ENCODE measurements around the gene JADE1.

JADE1 gene

GRCh38 chr4:128871948-128872347 lies 62.4 kb downstream of the JADE1 start:
- no peak for TF ChIP-seq JUND (IDR thresholded peaks at IDR 0.05; ENCODE audit: low read depth)
- DNase-seq (ENCODE audit: low read depth in 1 of 2, low spot score in 1 of 2) = no peak
- in situ Hi-C loops (cut with HindIII; ENCODE audit: low pct_unique_long_range_greater_than_20kb, low sequenced_read_pairs) = no loop called here

GRCh38 chr4:128876200-128876599 lies 66.7 kb downstream of the JADE1 start:
- in situ Hi-C loops (cut with HindIII; ENCODE audit: low pct_unique_long_range_greater_than_20kb, low sequenced_read_pairs) = no loop called here
- DNase-seq (ENCODE audit: low read depth in 1 of 2, low spot score in 1 of 2) = no peak
- TF ChIP-seq JUND (IDR thresholded peaks at IDR 0.05; ENCODE audit: low read depth) = no peak

- in situ Hi-C loops (cut with HindIII; ENCODE audit: low pct_unique_long_range_greater_than_20kb, low sequenced_read_pairs) = no loop called here
- TF ChIP-seq JUND (IDR thresholded peaks at IDR 0.05; ENCODE audit: low read depth) = no peak
- no peak for DNase-seq (ENCODE audit: low read depth in 1 of 2, low spot score in 1 of 2)
Measured at GRCh38 chr4:128877934-128878333, 68.4 kb downstream of the JADE1 start.

- no peak for TF ChIP-seq JUND (IDR thresholded peaks at IDR 0.05; ENCODE audit: low read depth)
- in situ Hi-C loops (cut with HindIII; ENCODE audit: low pct_unique_long_range_greater_than_20kb, low sequenced_read_pairs) = no loop called here
- no peak for DNase-seq (ENCODE audit: low read depth in 1 of 2, low spot score in 1 of 2)
Measured at GRCh38 chr4:128879283-128879682, 69.8 kb downstream of the JADE1 start.

- DNase-seq (ENCODE audit: low read depth in 1 of 2, low spot score in 1 of 2) = no peak
- in situ Hi-C loops (cut with HindIII; ENCODE audit: low pct_unique_long_range_greater_than_20kb, low sequenced_read_pairs) = no loop called here
- no peak for TF ChIP-seq JUND (IDR thresholded peaks at IDR 0.05; ENCODE audit: low read depth)
Measured at GRCh38 chr4:128879971-128880370, 70.5 kb downstream of the JADE1 start.

GRCh38 chr4:128880662-128881061 lies 71.2 kb downstream of the JADE1 start:
- DNase-seq (ENCODE audit: low read depth in 1 of 2, low spot score in 1 of 2) = no peak
- no peak for TF ChIP-seq JUND (IDR thresholded peaks at IDR 0.05; ENCODE audit: low read depth)
- in situ Hi-C loops (cut with HindIII; ENCODE audit: low pct_unique_long_range_greater_than_20kb, low sequenced_read_pairs) = no loop called here

- no peak for DNase-seq (ENCODE audit: low read depth in 1 of 2, low spot score in 1 of 2)
- in situ Hi-C loops (cut with HindIII; ENCODE audit: low pct_unique_long_range_greater_than_20kb, low sequenced_read_pairs) = no loop called here
- TF ChIP-seq JUND (IDR thresholded peaks at IDR 0.05; ENCODE audit: low read depth) = no peak
Measured at GRCh38 chr4:128904821-128905220, 95.3 kb downstream of the JADE1 start.

GRCh38 chr4:128906581-128906980 lies 97.1 kb downstream of the JADE1 start:
- in situ Hi-C loops (cut with HindIII; ENCODE audit: low pct_unique_long_range_greater_than_20kb, low sequenced_read_pairs) = no loop called here
- no peak for DNase-seq (ENCODE audit: low read depth in 1 of 2, low spot score in 1 of 2)
- TF ChIP-seq JUND (IDR thresholded peaks at IDR 0.05; ENCODE audit: low read depth) = no peak

GRCh38 chr4:128907981-128908380 lies 98.5 kb downstream of the JADE1 start:
- no peak for DNase-seq (ENCODE audit: low read depth in 1 of 2, low spot score in 1 of 2)
- in situ Hi-C loops (cut with HindIII; ENCODE audit: low pct_unique_long_range_greater_than_20kb, low sequenced_read_pairs) = no loop called here
- no peak for TF ChIP-seq JUND (IDR thresholded peaks at IDR 0.05; ENCODE audit: low read depth)

GRCh38 chr4:128908735-128909134 lies 99.2 kb downstream of the JADE1 start:
- TF ChIP-seq JUND (IDR thresholded peaks at IDR 0.05; ENCODE audit: low read depth) = no peak
- DNase-seq (ENCODE audit: low read depth in 1 of 2, low spot score in 1 of 2) = no peak
- in situ Hi-C loops (cut with HindIII; ENCODE audit: low pct_unique_long_range_greater_than_20kb, low sequenced_read_pairs) = no loop called here

- no peak for DNase-seq (ENCODE audit: low read depth in 1 of 2, low spot score in 1 of 2)
- no peak for TF ChIP-seq JUND (IDR thresholded peaks at IDR 0.05; ENCODE audit: low read depth)
- in situ Hi-C loops (cut with HindIII; ENCODE audit: low pct_unique_long_range_greater_than_20kb, low sequenced_read_pairs) = no loop called here
Measured at GRCh38 chr4:128913228-128913627, 103.7 kb downstream of the JADE1 start.

- no peak for TF ChIP-seq JUND (IDR thresholded peaks at IDR 0.05; ENCODE audit: low read depth)
- DNase-seq (ENCODE audit: low read depth in 1 of 2, low spot score in 1 of 2) = no peak
- in situ Hi-C loops (cut with HindIII; ENCODE audit: low pct_unique_long_range_greater_than_20kb, low sequenced_read_pairs) = no loop called here
Measured at GRCh38 chr4:128915544-128915943, 106.0 kb downstream of the JADE1 start.

- in situ Hi-C loops (cut with HindIII; ENCODE audit: low pct_unique_long_range_greater_than_20kb, low sequenced_read_pairs) = no loop called here
- no peak for DNase-seq (ENCODE audit: low read depth in 1 of 2, low spot score in 1 of 2)
- no peak for TF ChIP-seq JUND (IDR thresholded peaks at IDR 0.05; ENCODE audit: low read depth)
Measured at GRCh38 chr4:128916832-128917231, 107.3 kb downstream of the JADE1 start.

GRCh38 chr4:128917781-128918180 lies 108.3 kb downstream of the JADE1 start:
- in situ Hi-C loops (cut with HindIII; ENCODE audit: low pct_unique_long_range_greater_than_20kb, low sequenced_read_pairs) = no loop called here
- DNase-seq (ENCODE audit: low read depth in 1 of 2, low spot score in 1 of 2) = no peak

More at GRCh38 chr4:128917781-128918180, 108.3 kb downstream of the JADE1 start:
- no peak for TF ChIP-seq JUND (IDR thresholded peaks at IDR 0.05; ENCODE audit: low read depth)
